ENCODE measurements around the gene RENBP. TPM values are rescaled to one million over a fixed set of nuclear protein-coding genes. Genes with fewer than 3 reads are reported as not detected.
"Not testable (repeated sequence)": the region's sequence is repeated elsewhere in the genome, so short reads cannot be mapped to it uniquely, and the experiment has no call there.

The RENBP gene
- total and polyA plus RNA-seq, 4 donors: 7.0 to 11.6 (median 10.3) TPM

- 77% methylated on average over 52 of the region's 52 CpGs for WGBS (ENCODE audit: insufficient coverage)
- Histone ChIP-seq H3K4me1 (ENCODE audit: control insufficient read depth, insufficient read depth, low read length) (peaks cover 22% of the 10 kb centered on the region), H3K36me3 (ENCODE audit: control insufficient read depth, insufficient read depth, low read length) (peaks cover 9% of the 10 kb centered on the region), H3K4me3 (ENCODE audit: low read depth, low read length) (no peak overlapping the region), H3K27me3 (ENCODE audit: control insufficient read depth, insufficient read depth, low read length) (peaks cover 4% of the 10 kb centered on the region), H3K9me3 (ENCODE audit: control insufficient read depth, insufficient read depth, low read length) (no peaks in the 10 kb centered on the region), H3K27ac (ENCODE audit: low read depth, low read length) (no peak overlapping the region)
- peak in 2 of 6 donors; percentile 36 to 79 for DNase-seq (ENCODE audit: low read depth in 4 of 6, low spot score in 6 of 6)
These were observed 37.5 kb upstream of the RENBP start for GRCh38 chrX:153981771-153982533.

GRCh38 chrX:153981231-153981630 is 36.8 kb upstream of the RENBP start:
- peak overlapping the region; percentile 40 for H3K27ac ChIP-seq (ENCODE audit: low read depth, low read length)
- 74% methylated on average over 4 of the region's 7 CpGs for WGBS (ENCODE audit: insufficient coverage)
- no peak for DNase-seq (ENCODE audit: low read depth in 4 of 6, low spot score in 6 of 6)

GRCh38 chrX:153980394-153980793 is 36.0 kb upstream of the RENBP start:
- not testable (repeated sequence) for DNase-seq (ENCODE audit: low read depth in 4 of 6, low spot score in 6 of 6); H3K27ac ChIP-seq (ENCODE audit: low read depth, low read length); H3K4me3 ChIP-seq (ENCODE audit: low read depth, low read length); H3K9me3 ChIP-seq (ENCODE audit: control insufficient read depth, insufficient read depth, low read length); H3K36me3 ChIP-seq (ENCODE audit: control insufficient read depth, insufficient read depth, low read length); H3K27me3 ChIP-seq (ENCODE audit: control insufficient read depth, insufficient read depth, low read length)
- H3K4me1 ChIP-seq (ENCODE audit: control insufficient read depth, insufficient read depth, low read length): peaks cover 18% of the 10 kb centered on the region
- 92% methylated on average over 6 of the region's 10 CpGs for WGBS (ENCODE audit: insufficient coverage)

More at GRCh38 chrX:153981231-153981630, 36.8 kb upstream of the RENBP start:
- Histone ChIP-seq H3K36me3 (ENCODE audit: control insufficient read depth, insufficient read depth, low read length) (peaks cover 9% of the 10 kb centered on the region), H3K4me3 (ENCODE audit: low read depth, low read length) (no peak overlapping the region), H3K4me1 (ENCODE audit: control insufficient read depth, insufficient read depth, low read length) (peaks cover 22% of the 10 kb centered on the region), H3K9me3 (ENCODE audit: control insufficient read depth, insufficient read depth, low read length) (no peaks in the 10 kb centered on the region), H3K27me3 (ENCODE audit: control insufficient read depth, insufficient read depth, low read length) (peaks cover 4% of the 10 kb centered on the region)

GRCh38 chrX:153974726-153975286 is 30.4 kb upstream of the RENBP start:
- no peaks in the 10 kb centered on the region for H3K36me3 ChIP-seq (ENCODE audit: control insufficient read depth, insufficient read depth, low read length)
- H3K27ac ChIP-seq (ENCODE audit: low read depth, low read length): no peak overlapping the region
- H3K4me3 ChIP-seq (ENCODE audit: low read depth, low read length): no peak overlapping the region
- peaks cover 18% of the 10 kb centered on the region for H3K4me1 ChIP-seq (ENCODE audit: control insufficient read depth, insufficient read depth, low read length)
- H3K27me3 ChIP-seq (ENCODE audit: control insufficient read depth, insufficient read depth, low read length): no peaks in the 10 kb centered on the region
- no peaks in the 10 kb centered on the region for H3K9me3 ChIP-seq (ENCODE audit: control insufficient read depth, insufficient read depth, low read length)
- WGBS (ENCODE audit: insufficient coverage): 62% methylated on average over 3 of the region's 3 CpGs
- DNase-seq (ENCODE audit: low read depth in 4 of 6, low spot score in 6 of 6): no peak

- Histone ChIP-seq H3K9me3 (ENCODE audit: control insufficient read depth, insufficient read depth, low read length) (no peaks in the 10 kb centered on the region), H3K36me3 (ENCODE audit: control insufficient read depth, insufficient read depth, low read length) (peaks cover 2% of the 10 kb centered on the region), H3K27me3 (ENCODE audit: control insufficient read depth, insufficient read depth, low read length) (no peaks in the 10 kb centered on the region), H3K27ac (ENCODE audit: low read depth, low read length) (peak overlapping the region; percentile 88), H3K4me3 (ENCODE audit: low read depth, low read length) (no peak overlapping the region), H3K4me1 (ENCODE audit: control insufficient read depth, insufficient read depth, low read length) (peaks cover 24% of the 10 kb centered on the region)
- 75% methylated on average over 14 of the region's 14 CpGs for WGBS (ENCODE audit: insufficient coverage)
- DNase-seq (ENCODE audit: low read depth in 4 of 6, low spot score in 6 of 6): no peak
These were observed 29.7 kb upstream of the RENBP start for GRCh38 chrX:153974003-153974725.

- Histone ChIP-seq H3K4me3 (ENCODE audit: low read depth, low read length) (peak overlapping the region; percentile 53), H3K4me1 (ENCODE audit: control insufficient read depth, insufficient read depth, low read length) (peaks cover 32% of the 10 kb centered on the region), H3K27ac (ENCODE audit: low read depth, low read length) (peak overlapping the region; percentile 88), H3K36me3 (ENCODE audit: control insufficient read depth, insufficient read depth, low read length) (peaks cover 8% of the 10 kb centered on the region), H3K27me3 (ENCODE audit: control insufficient read depth, insufficient read depth, low read length) (no peaks in the 10 kb centered on the region), H3K9me3 (ENCODE audit: control insufficient read depth, insufficient read depth, low read length) (no peaks in the 10 kb centered on the region)
- 64% methylated on average over 11 of the region's 20 CpGs for WGBS (ENCODE audit: insufficient coverage)
- DNase-seq (ENCODE audit: low read depth in 4 of 6, low spot score in 6 of 6): peak in 1 of 6 donors; percentile 38
These were observed 28.9 kb upstream of the RENBP start for GRCh38 chrX:153973127-153974002.

- DNase-seq (ENCODE audit: low read depth in 4 of 6, low spot score in 6 of 6): peak in 5 of 6 donors; percentile 65 to 96 (median 83)
- no peaks in the 10 kb centered on the region for H3K27me3 ChIP-seq (ENCODE audit: control insufficient read depth, insufficient read depth, low read length)
- 7% methylated on average over 101 of the region's 103 CpGs for WGBS (ENCODE audit: insufficient coverage)
- no peaks in the 10 kb centered on the region for H3K9me3 ChIP-seq (ENCODE audit: control insufficient read depth, insufficient read depth, low read length)
- peaks cover 8% of the 10 kb centered on the region for H3K36me3 ChIP-seq (ENCODE audit: control insufficient read depth, insufficient read depth, low read length)
- peaks cover 40% of the 10 kb centered on the region for H3K4me1 ChIP-seq (ENCODE audit: control insufficient read depth, insufficient read depth, low read length)
- peak within 1 kb of the TSS; percentile 91 for H3K4me3 ChIP-seq (ENCODE audit: low read depth, low read length)
- peak within 1 kb of the TSS; percentile 100 for H3K27ac ChIP-seq (ENCODE audit: low read depth, low read length)
These were observed 28.1 kb upstream of the RENBP start, which contains the start of gene TMEM187 for GRCh38 chrX:153972368-153973126. TMEM187 (plus strand) TSS chrX:153972754; CDS start chrX:153982063, 9,309 bp downstream.

GRCh38 chrX:153971450-153972367 is 27.3 kb upstream of the RENBP start, which contains the start of gene HCFC1:
HCFC1 (minus strand) TSS chrX:153971818; CDS start chrX:153970840, 978 bp downstream.
- H3K36me3 ChIP-seq (ENCODE audit: control insufficient read depth, insufficient read depth, low read length): peaks cover 12% of the 10 kb centered on the region
- H3K9me3 ChIP-seq (ENCODE audit: control insufficient read depth, insufficient read depth, low read length): no peaks in the 10 kb centered on the region
- H3K4me1 ChIP-seq (ENCODE audit: control insufficient read depth, insufficient read depth, low read length): peaks cover 49% of the 10 kb centered on the region
- peak; percentile 73 to 98 (median 91) for DNase-seq (ENCODE audit: low read depth in 4 of 6, low spot score in 6 of 6)
- no peaks in the 10 kb centered on the region for H3K27me3 ChIP-seq (ENCODE audit: control insufficient read depth, insufficient read depth, low read length)
- peak within 1 kb of the TSS; percentile 100 for H3K27ac ChIP-seq (ENCODE audit: low read depth, low read length)
- peak within 1 kb of the TSS; percentile 91 for H3K4me3 ChIP-seq (ENCODE audit: low read depth, low read length)
- 7% methylated on average over 96 of the region's 96 CpGs for WGBS (ENCODE audit: insufficient coverage)
